Activated CD8-positive, alpha-beta T cell treated with anti-CD3 and anti-CD28 coated beads for 36 hours (primary cell): ENCODE results near the gene CUBN. TPM values are rescaled to one million over a fixed set of nuclear protein-coding genes. Genes with fewer than 3 reads are reported as not detected.

ENCODE experiments used
- ATAC-seq: fragments of 200-7000 bp; cut with Tn5 transposase; one replicate; pipeline ENCODE4 v1.10.0; 2021; ENCODE audit warnings: mild to moderate bottlenecking, moderate library complexity
- CTCF ChIA-PET: fragments of 350-600 bp; sonication (Branson Sonifier 250); formaldehyde crosslinking; loops from one replicate; lab custom pipeline; 2021; ENCODE audit warnings: antibody characterized with exemption; lab: Charles Lee
- POLR2A ChIA-PET: fragments of 350-600 bp; sonication (Branson Sonifier 250); formaldehyde crosslinking; loops from one replicate; lab custom pipeline; 2021; ENCODE audit warnings: antibody characterized with exemption; lab: Charles Lee
- DNase-seq: peaks from one replicate; pipeline ENCODE4 v3.0.0-alpha.2; 2020
- H3K27ac Mint-ChIP-seq: one replicate; pipeline ENCODE4 v1.8.0; 2021; ENCODE audit warnings: mild to moderate bottlenecking, mixed read lengths
- H3K27me3 Mint-ChIP-seq: one replicate; pipeline ENCODE4 v1.8.0; 2021; ENCODE audit warnings: mixed read lengths
- H3K36me3 Mint-ChIP-seq: one replicate; pipeline ENCODE4 v1.8.0; 2021; ENCODE audit warnings: low read depth, mixed read lengths
- H3K4me1 Mint-ChIP-seq: one replicate; pipeline ENCODE4 v1.8.0; 2021; ENCODE audit warnings: low read depth, mixed read lengths
- H3K4me3 Mint-ChIP-seq: one replicate; pipeline ENCODE4 v1.8.0; 2021; ENCODE audit warnings: mild to moderate bottlenecking, moderate library complexity, mixed read lengths
- H3K9me3 Mint-ChIP-seq: one replicate; pipeline ENCODE4 v1.8.0; 2021; ENCODE audit warnings: mixed read lengths
- CTCF ChIP-seq: fragments of 200-600 bp; IDR thresholded peaks from one replicate; pipeline ENCODE4 v1.8.0; 2022; ENCODE audit warnings: antibody characterized with exemption, mild to moderate bottlenecking
- intact Hi-C: fragments of 100-400 bp; cut with micrococcal nuclease; formaldehyde crosslinking; loops from one replicate; pipeline ENCODE4 v1.10.0; 2022
- total RNA-seq, 2 experiments: library from RNA; stranded (reverse); gene quantifications; one replicate each; pipeline ENCODE4 v1.2.3, GENCODE V29; 2021

Gene CUBN
- total RNA-seq, 2 experiments from 2014 or later = 0.38 to 0.65 TPM

- ATAC-seq (no peak), DNase-seq (no peak)
- CTCF ChIA-PET = no interaction called here
- Mint-ChIP-seq H3K27me3 (no peaks in the 10 kb centered on the region), H3K4me1 (peaks cover 37% of the 10 kb centered on the region), H3K36me3 (peaks cover 11% of the 10 kb centered on the region), H3K27ac (no peak overlapping the region), H3K4me3 (no peak overlapping the region), H3K9me3 (peaks cover 5% of the 10 kb centered on the region)
- intact Hi-C loops = no loop called here
- POLR2A ChIA-PET = interaction anchor here (1.4 kb wide), 1 partner anchor 22 kb away, joined by 3 read pairs; no protein-coding TSS in a partner anchor
- TF ChIP-seq CTCF = no peak
Measured at GRCh38 chr10:17010363-17011145, 119.1 kb downstream of the CUBN start.

GRCh38 chr10:17009212-17009700 is 120.4 kb downstream of the CUBN start:
- H3K36me3 Mint-ChIP-seq = peaks cover 11% of the 10 kb centered on the region
- H3K9me3 Mint-ChIP-seq = peaks cover 5% of the 10 kb centered on the region
- ChIA-PET CTCF (no interaction called here), POLR2A (interaction anchor here (1.0 kb wide), 1 partner anchor 189 kb away, joined by 4 read pairs; no protein-coding TSS in a partner anchor)
- ATAC-seq (no peak), DNase-seq (no peak)
- intact Hi-C loops = no loop called here
- no peak overlapping the region for H3K4me3 Mint-ChIP-seq
- H3K27me3 Mint-ChIP-seq = peaks cover 2% of the 10 kb centered on the region
- H3K27ac Mint-ChIP-seq = no peak overlapping the region
- H3K4me1 Mint-ChIP-seq = peaks cover 44% of the 10 kb centered on the region
- TF ChIP-seq CTCF = no peak

GRCh38 chr10:17007418-17007770 is 122.2 kb downstream of the CUBN start:
- Mint-ChIP-seq H3K27ac (no peak overlapping the region), H3K9me3 (peaks cover 5% of the 10 kb centered on the region), H3K4me3 (no peak overlapping the region), H3K27me3 (peaks cover 4% of the 10 kb centered on the region), H3K36me3 (peaks cover 11% of the 10 kb centered on the region), H3K4me1 (peaks cover 54% of the 10 kb centered on the region)
- intact Hi-C loops = no loop called here
- ChIA-PET POLR2A (interaction anchor here (0.7 kb wide), 1 partner anchor 160 kb away, joined by 3 read pairs; no protein-coding TSS in a partner anchor), CTCF (no interaction called here)
- TF ChIP-seq CTCF = no peak
- no peak for DNase-seq
- ATAC-seq = no peak

- peaks cover 59% of the 10 kb centered on the region for H3K4me1 Mint-ChIP-seq
- no peak overlapping the region for H3K27ac Mint-ChIP-seq
- no peak for DNase-seq
Measured at GRCh38 chr10:17006631-17007417, 122.8 kb downstream of the CUBN start.

More at GRCh38 chr10:17006631-17007417, 122.8 kb downstream of the CUBN start:
- peaks cover 11% of the 10 kb centered on the region for H3K36me3 Mint-ChIP-seq
- no peak for ATAC-seq
- H3K27me3 Mint-ChIP-seq = peaks cover 4% of the 10 kb centered on the region
- no peak overlapping the region for H3K4me3 Mint-ChIP-seq
- intact Hi-C loops = no loop called here
- peaks cover 5% of the 10 kb centered on the region for H3K9me3 Mint-ChIP-seq
- CTCF ChIA-PET = no interaction called here
- no peak for TF ChIP-seq CTCF
- POLR2A ChIA-PET = interaction anchor here (0.9 kb wide), 1 partner anchor 16 kb away, joined by 4 read pairs; no protein-coding TSS in a partner anchor
